ENCODE results near the gene TFF2. TPM values are rescaled to one million over a fixed set of nuclear protein-coding genes. Genes with fewer than 3 reads are reported as not detected.

TFF2 gene
- total and polyA plus RNA-seq, 2 donors = 0.41 TPM; not detected in 1

GRCh38 chr21:42353623-42354022 is 2.8 kb upstream of the TFF2 start:
- Histone ChIP-seq H3K36me3 (ENCODE audit: control insufficient read depth in 2 of 2, insufficient read depth in 2 of 2, low read length in 1 of 2) (no peaks in the 10 kb centered on the region), H3K9me3 (ENCODE audit: control insufficient read depth in 2 of 2, insufficient read depth in 1 of 2, low read length in 1 of 2) (peaks cover 0 to 19% of the 10 kb centered on the region in 2 donors), H3K4me1 (ENCODE audit: control insufficient read depth in 2 of 2, insufficient read depth in 2 of 2, low read length in 2 of 2) (no peaks in the 10 kb centered on the region), H3K27me3 (ENCODE audit: control insufficient read depth in 2 of 2, insufficient read depth in 1 of 2, low read length in 1 of 2) (no peaks in the 10 kb centered on the region), H3K4me3 (ENCODE audit: low read length in 2 of 2) (no peak overlapping the region), H3K27ac (ENCODE audit: low read depth in 1 of 2, low read length in 1 of 2) (no peak overlapping the region)
- DNase-seq (ENCODE audit: low read depth in 6 of 9, low spot score in 9 of 9) = no peak
- 91% methylated on average over 5 of the region's 5 CpGs for WGBS

GRCh38 chr21:42352441-42353095 is 1.8 kb upstream of the TFF2 start:
- Histone ChIP-seq H3K27me3 (ENCODE audit: control insufficient read depth in 2 of 2, insufficient read depth in 1 of 2, low read length in 1 of 2) (no peaks in the 10 kb centered on the region), H3K9me3 (ENCODE audit: control insufficient read depth in 2 of 2, insufficient read depth in 1 of 2, low read length in 1 of 2) (peaks cover 0 to 16% of the 10 kb centered on the region in 2 donors), H3K27ac (ENCODE audit: low read depth in 1 of 2, low read length in 1 of 2) (no peak overlapping the region), H3K4me3 (ENCODE audit: low read length in 2 of 2) (no peak overlapping the region), H3K4me1 (ENCODE audit: control insufficient read depth in 2 of 2, insufficient read depth in 2 of 2, low read length in 2 of 2) (no peaks in the 10 kb centered on the region), H3K36me3 (ENCODE audit: control insufficient read depth in 2 of 2, insufficient read depth in 2 of 2, low read length in 1 of 2) (no peaks in the 10 kb centered on the region)
- DNase-seq (ENCODE audit: low read depth in 6 of 9, low spot score in 9 of 9) = no peak
- WGBS = 94% methylated on average over 14 of the region's 14 CpGs

- H3K36me3 ChIP-seq (ENCODE audit: control insufficient read depth in 2 of 2, insufficient read depth in 2 of 2, low read length in 1 of 2) = no peaks in the 10 kb centered on the region
- DNase-seq (ENCODE audit: low read depth in 6 of 9, low spot score in 9 of 9) = no peak
- 91% methylated on average over 11 of the region's 11 CpGs for WGBS
These were observed 1.0 kb upstream of the TFF2 start for GRCh38 chr21:42351626-42352440.

GRCh38 chr21:42350318-42350910 is 380 bp downstream of the TFF2 start:
- Histone ChIP-seq H3K4me3 (ENCODE audit: low read length in 2 of 2) (no peak overlapping the region), H3K4me1 (ENCODE audit: control insufficient read depth in 2 of 2, insufficient read depth in 2 of 2, low read length in 2 of 2) (no peaks in the 10 kb centered on the region), H3K27me3 (ENCODE audit: control insufficient read depth in 2 of 2, insufficient read depth in 1 of 2, low read length in 1 of 2) (no peaks in the 10 kb centered on the region), H3K27ac (ENCODE audit: low read depth in 1 of 2, low read length in 1 of 2) (no peak overlapping the region), H3K36me3 (ENCODE audit: control insufficient read depth in 2 of 2, insufficient read depth in 2 of 2, low read length in 1 of 2) (no peaks in the 10 kb centered on the region), H3K9me3 (ENCODE audit: control insufficient read depth in 2 of 2, insufficient read depth in 1 of 2, low read length in 1 of 2) (peaks cover 0 to 10% of the 10 kb centered on the region in 2 donors)
- WGBS = 97% methylated on average over 11 of the region's 11 CpGs
- no peak for DNase-seq (ENCODE audit: low read depth in 6 of 9, low spot score in 9 of 9)

More at GRCh38 chr21:42351626-42352440, 1.0 kb upstream of the TFF2 start:
- Histone ChIP-seq H3K4me3 (ENCODE audit: low read length in 2 of 2) (no peak overlapping the region), H3K27ac (ENCODE audit: low read depth in 1 of 2, low read length in 1 of 2) (no peak overlapping the region), H3K4me1 (ENCODE audit: control insufficient read depth in 2 of 2, insufficient read depth in 2 of 2, low read length in 2 of 2) (no peaks in the 10 kb centered on the region), H3K9me3 (ENCODE audit: control insufficient read depth in 2 of 2, insufficient read depth in 1 of 2, low read length in 1 of 2) (peaks cover 0 to 13% of the 10 kb centered on the region in 2 donors), H3K27me3 (ENCODE audit: control insufficient read depth in 2 of 2, insufficient read depth in 1 of 2, low read length in 1 of 2) (no peaks in the 10 kb centered on the region)

- no peak overlapping the region for H3K27ac ChIP-seq (ENCODE audit: low read depth in 1 of 2, low read length in 1 of 2)
- H3K4me3 ChIP-seq (ENCODE audit: low read length in 2 of 2) = no peak overlapping the region
- DNase-seq (ENCODE audit: low read depth in 6 of 9, low spot score in 9 of 9) = no peak
- no peaks in the 10 kb centered on the region for H3K27me3 ChIP-seq (ENCODE audit: control insufficient read depth in 2 of 2, insufficient read depth in 1 of 2, low read length in 1 of 2)
- no peaks in the 10 kb centered on the region for H3K4me1 ChIP-seq (ENCODE audit: control insufficient read depth in 2 of 2, insufficient read depth in 2 of 2, low read length in 2 of 2)
- peaks cover 0 to 10% of the 10 kb centered on the region in 2 donors for H3K9me3 ChIP-seq (ENCODE audit: control insufficient read depth in 2 of 2, insufficient read depth in 1 of 2, low read length in 1 of 2)
- H3K36me3 ChIP-seq (ENCODE audit: control insufficient read depth in 2 of 2, insufficient read depth in 2 of 2, low read length in 1 of 2) = no peaks in the 10 kb centered on the region
- WGBS = 88% methylated on average over 14 of the region's 14 CpGs
These were observed 1.1 kb downstream of the TFF2 start for GRCh38 chr21:42349420-42350317.

- Histone ChIP-seq H3K27me3 (ENCODE audit: control insufficient read depth in 2 of 2, insufficient read depth in 1 of 2, low read length in 1 of 2) (no peaks in the 10 kb centered on the region), H3K27ac (ENCODE audit: low read depth in 1 of 2, low read length in 1 of 2) (no peak overlapping the region), H3K9me3 (ENCODE audit: control insufficient read depth in 2 of 2, insufficient read depth in 1 of 2, low read length in 1 of 2) (peaks cover 0 to 6% of the 10 kb centered on the region in 2 donors), H3K4me3 (ENCODE audit: low read length in 2 of 2) (no peak overlapping the region), H3K36me3 (ENCODE audit: control insufficient read depth in 2 of 2, insufficient read depth in 2 of 2, low read length in 1 of 2) (no peaks in the 10 kb centered on the region), H3K4me1 (ENCODE audit: control insufficient read depth in 2 of 2, insufficient read depth in 2 of 2, low read length in 2 of 2) (no peaks in the 10 kb centered on the region)
- DNase-seq (ENCODE audit: low read depth in 6 of 9, low spot score in 9 of 9) = no peak
- WGBS = 97% methylated on average over 2 of the region's 2 CpGs
These were observed 2.0 kb downstream of the TFF2 start for GRCh38 chr21:42348762-42349161.

GRCh38 chr21:42347601-42348327 is 3.0 kb downstream of the TFF2 start:
- DNase-seq (ENCODE audit: low read depth in 6 of 9, low spot score in 9 of 9) = no peak

GRCh38 chr21:42346866-42347600 is 3.8 kb downstream of the TFF2 start:
- Histone ChIP-seq H3K27ac (ENCODE audit: low read depth in 1 of 2, low read length in 1 of 2) (no peak overlapping the region), H3K36me3 (ENCODE audit: control insufficient read depth in 2 of 2, insufficient read depth in 2 of 2, low read length in 1 of 2) (no peaks in the 10 kb centered on the region), H3K4me3 (ENCODE audit: low read length in 2 of 2) (no peak overlapping the region), H3K9me3 (ENCODE audit: control insufficient read depth in 2 of 2, insufficient read depth in 1 of 2, low read length in 1 of 2) (no peaks in the 10 kb centered on the region), H3K4me1 (ENCODE audit: control insufficient read depth in 2 of 2, insufficient read depth in 2 of 2, low read length in 2 of 2) (no peaks in the 10 kb centered on the region), H3K27me3 (ENCODE audit: control insufficient read depth in 2 of 2, insufficient read depth in 1 of 2, low read length in 1 of 2) (no peaks in the 10 kb centered on the region)
- DNase-seq (ENCODE audit: low read depth in 6 of 9, low spot score in 9 of 9) = no peak
- WGBS = 97% methylated on average over 30 of the region's 30 CpGs

More at GRCh38 chr21:42347601-42348327, 3.0 kb downstream of the TFF2 start:
- 97% methylated on average over 30 of the region's 30 CpGs for WGBS
- Histone ChIP-seq H3K4me1 (ENCODE audit: control insufficient read depth in 2 of 2, insufficient read depth in 2 of 2, low read length in 2 of 2) (no peaks in the 10 kb centered on the region), H3K9me3 (ENCODE audit: control insufficient read depth in 2 of 2, insufficient read depth in 1 of 2, low read length in 1 of 2) (no peaks in the 10 kb centered on the region), H3K4me3 (ENCODE audit: low read length in 2 of 2) (no peak overlapping the region), H3K36me3 (ENCODE audit: control insufficient read depth in 2 of 2, insufficient read depth in 2 of 2, low read length in 1 of 2) (no peaks in the 10 kb centered on the region), H3K27me3 (ENCODE audit: control insufficient read depth in 2 of 2, insufficient read depth in 1 of 2, low read length in 1 of 2) (no peaks in the 10 kb centered on the region), H3K27ac (ENCODE audit: low read depth in 1 of 2, low read length in 1 of 2) (no peak overlapping the region)

Data from thymus (tissue), 11 donors.